ENCODE results near the gene GTSE1.

Gene GTSE1

GRCh38 chr22:46274381-46274780, 22.3 kb upstream of the GTSE1 start:
- DNase-seq, result no peak

- no peak for DNase-seq
These were observed 21.1 kb upstream of the GTSE1 start for GRCh38 chr22:46275455-46276122.

GRCh38 chr22:46276563-46276962, 20.1 kb upstream of the GTSE1 start:
- DNase-seq, result no peak

GRCh38 chr22:46278656-46279645, 17.7 kb upstream of the GTSE1 start:
- no peak for DNase-seq

GRCh38 chr22:46280063-46280817, 16.4 kb upstream of the GTSE1 start:
- no peak for DNase-seq

GRCh38 chr22:46280999-46281623, 15.6 kb upstream of the GTSE1 start:
- DNase-seq, result no peak

GRCh38 chr22:46281866-46282678, 14.6 kb upstream of the GTSE1 start:
- no peak for DNase-seq

- DNase-seq, result no peak
These were observed 10.7 kb upstream of the GTSE1 start for GRCh38 chr22:46286006-46286405.

GRCh38 chr22:46286941-46287872, 9.5 kb upstream of the GTSE1 start:
- no peak for DNase-seq

GRCh38 chr22:46287873-46288751, 8.6 kb upstream of the GTSE1 start:
- DNase-seq, result no peak

- DNase-seq, result no peak
These were observed 7.8 kb upstream of the GTSE1 start for GRCh38 chr22:46288846-46289243.

- no peak for DNase-seq
These were observed 7.3 kb upstream of the GTSE1 start for GRCh38 chr22:46289244-46289891.

- DNase-seq, result no peak
These were observed 6.4 kb upstream of the GTSE1 start for GRCh38 chr22:46290121-46290842.

- DNase-seq, result no peak
These were observed 5.6 kb upstream of the GTSE1 start for GRCh38 chr22:46290843-46291785.

GRCh38 chr22:46292173-46292572, 4.5 kb upstream of the GTSE1 start:
- DNase-seq, result no peak

- DNase-seq, result no peak
These were observed 3.9 kb upstream of the GTSE1 start for GRCh38 chr22:46292732-46293131.

- DNase-seq, result no peak
These were observed 3.0 kb upstream of the GTSE1 start for GRCh38 chr22:46293577-46294260.
